Choroid plexus epithelial cell (primary cell): Measurements from ENCODE around the gene TCF4.

Experiments
- DNase-seq: peaks from one replicate; pipeline ENCODE4 v3.0.0-alpha.2; 2010; ENCODE audit warnings: low read depth
- H3K4me3 ChIP-seq: 2 replicates; pipeline ENCODE4 v1.5.1; 2011; ENCODE audit warnings: low read depth, mild to moderate bottlenecking, control low read depth, low read length, moderate library complexity
- TF ChIP-seq, protein P1 (sequence below): conservative IDR thresholded peaks from 2 replicates; pipeline ENCODE4 v1.5.1; 2011; ENCODE audit warnings: low read depth, mild to moderate bottlenecking, control low read depth, inconsistent platforms, low read length, moderate library complexity

The TCF4 gene

DNA sequence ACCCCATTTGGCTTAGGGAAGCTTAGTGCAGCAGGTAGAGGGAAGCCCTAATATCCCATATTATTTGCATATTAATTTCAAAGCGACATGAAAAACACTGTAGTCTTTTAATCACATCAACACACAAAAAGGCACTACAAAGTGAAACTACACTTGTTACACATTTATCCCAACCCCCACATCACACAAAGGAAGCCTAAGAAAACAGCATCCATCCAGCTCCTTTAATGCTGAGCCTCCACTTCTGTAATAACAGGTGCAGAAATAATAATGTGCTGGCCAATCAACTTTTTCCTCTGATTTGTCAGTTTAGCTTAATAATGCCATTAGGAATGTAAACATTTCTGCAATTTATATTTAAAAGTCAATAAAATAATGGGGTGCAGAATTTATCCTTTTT is 274.0 kb downstream of the TCF4 start:
- DNase-seq, result no peak
- TF ChIP-seq, protein P1, sequence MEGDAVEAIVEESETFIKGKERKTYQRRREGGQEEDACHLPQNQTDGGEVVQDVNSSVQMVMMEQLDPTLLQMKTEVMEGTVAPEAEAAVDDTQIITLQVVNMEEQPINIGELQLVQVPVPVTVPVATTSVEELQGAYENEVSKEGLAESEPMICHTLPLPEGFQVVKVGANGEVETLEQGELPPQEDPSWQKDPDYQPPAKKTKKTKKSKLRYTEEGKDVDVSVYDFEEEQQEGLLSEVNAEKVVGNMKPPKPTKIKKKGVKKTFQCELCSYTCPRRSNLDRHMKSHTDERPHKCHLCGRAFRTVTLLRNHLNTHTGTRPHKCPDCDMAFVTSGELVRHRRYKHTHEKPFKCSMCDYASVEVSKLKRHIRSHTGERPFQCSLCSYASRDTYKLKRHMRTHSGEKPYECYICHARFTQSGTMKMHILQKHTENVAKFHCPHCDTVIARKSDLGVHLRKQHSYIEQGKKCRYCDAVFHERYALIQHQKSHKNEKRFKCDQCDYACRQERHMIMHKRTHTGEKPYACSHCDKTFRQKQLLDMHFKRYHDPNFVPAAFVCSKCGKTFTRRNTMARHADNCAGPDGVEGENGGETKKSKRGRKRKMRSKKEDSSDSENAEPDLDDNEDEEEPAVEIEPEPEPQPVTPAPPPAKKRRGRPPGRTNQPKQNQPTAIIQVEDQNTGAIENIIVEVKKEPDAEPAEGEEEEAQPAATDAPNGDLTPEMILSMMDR, result no peak
- no peak overlapping the region for H3K4me3 ChIP-seq

DNA sequence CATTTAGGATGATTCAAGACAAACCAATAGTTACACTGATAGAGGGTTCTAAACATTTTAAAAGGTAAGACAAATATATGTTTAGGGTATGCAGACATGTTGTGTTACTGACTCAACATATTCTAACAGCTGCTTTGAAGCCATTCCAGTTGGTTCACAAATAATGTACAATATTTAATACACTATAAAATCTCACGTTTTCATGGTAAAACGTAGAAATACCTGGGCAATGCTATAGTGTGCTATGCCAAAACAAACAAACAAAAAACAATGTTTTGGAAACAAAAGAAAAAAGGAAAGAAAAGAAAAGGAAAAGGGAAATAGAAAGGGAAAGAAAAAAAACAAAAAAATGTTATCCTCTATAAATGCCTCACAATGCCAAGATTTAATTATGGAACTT is 277.1 kb downstream of the TCF4 start:
- no peak for DNase-seq
- H3K4me3 ChIP-seq, result no peak overlapping the region
- TF ChIP-seq, protein P1, result no peak

DNA sequence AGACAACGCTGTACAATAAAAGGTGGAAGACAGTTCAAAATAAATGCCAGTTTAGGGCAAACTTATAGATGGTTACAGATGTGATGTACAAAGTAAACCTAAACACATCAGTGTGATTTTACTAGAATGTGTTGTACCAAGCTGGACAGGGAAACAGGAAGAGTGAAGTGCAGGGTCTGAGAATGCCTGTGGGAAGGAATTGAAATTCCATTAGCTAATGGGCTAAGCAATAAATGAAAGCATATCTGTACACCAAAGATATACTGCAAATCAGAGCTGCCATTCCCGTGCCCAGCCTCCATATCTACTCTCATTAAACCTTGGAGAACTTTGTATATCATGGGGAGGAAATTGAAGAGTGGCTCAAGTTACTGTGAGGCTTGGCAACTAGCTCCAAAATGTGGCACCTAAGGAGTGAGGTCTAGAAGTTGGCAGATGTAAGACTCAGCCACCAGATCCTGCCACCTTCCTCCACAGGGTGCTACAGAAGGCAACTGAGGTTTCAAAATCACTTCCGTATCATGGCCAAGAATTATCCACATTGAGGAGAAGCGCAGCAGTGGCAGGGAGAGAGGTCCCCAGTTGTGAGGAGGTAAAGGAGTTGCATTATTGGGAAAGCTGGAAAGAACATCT is 277.8 kb downstream of the TCF4 start:
- H3K4me3 ChIP-seq, result no peak overlapping the region
- TF ChIP-seq, protein P1, result no peak
- DNase-seq, result no peak

DNA sequence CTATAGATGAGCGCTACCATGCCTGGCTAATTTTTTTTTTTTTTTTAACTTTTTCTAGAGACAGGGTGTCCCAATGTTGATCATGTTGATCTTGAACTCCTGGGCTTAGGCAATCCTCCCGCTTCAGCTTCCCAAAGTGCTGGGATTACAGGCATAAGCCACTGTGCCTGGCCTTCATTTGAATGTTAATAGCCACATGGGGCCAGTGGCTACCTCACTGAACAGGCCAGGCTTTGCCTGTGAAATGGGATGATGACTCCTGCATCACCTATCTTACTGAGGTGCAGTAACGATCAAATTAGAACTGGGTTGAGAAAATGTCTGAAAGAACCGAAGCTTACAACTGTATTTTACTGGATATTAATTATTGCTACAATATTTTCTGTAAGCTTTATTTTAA is 278.7 kb downstream of the TCF4 start:
- TF ChIP-seq, protein P1, result no peak
- no peak for DNase-seq
- no peak overlapping the region for H3K4me3 ChIP-seq

DNA sequence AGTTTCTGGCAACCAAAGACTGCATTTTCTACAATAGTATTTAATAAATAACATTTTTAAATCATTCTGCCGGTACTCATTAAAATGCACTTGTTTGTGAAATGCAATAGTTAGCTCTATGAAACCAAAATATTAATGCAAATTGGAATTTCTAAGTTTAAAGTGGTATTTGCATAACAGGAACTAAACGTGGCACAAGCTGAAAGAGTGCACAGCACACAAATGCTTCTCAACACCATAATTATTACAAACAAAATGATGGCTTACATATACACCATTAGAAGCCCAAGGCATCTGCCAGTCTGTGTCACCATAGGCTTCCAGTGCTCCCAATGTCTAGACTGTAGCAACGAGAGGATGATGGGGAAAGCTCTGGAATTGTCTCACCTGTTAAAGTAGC is 280.5 kb downstream of the TCF4 start:
- no peak overlapping the region for H3K4me3 ChIP-seq
- TF ChIP-seq, protein P1, result no peak
- DNase-seq, result no peak

DNA sequence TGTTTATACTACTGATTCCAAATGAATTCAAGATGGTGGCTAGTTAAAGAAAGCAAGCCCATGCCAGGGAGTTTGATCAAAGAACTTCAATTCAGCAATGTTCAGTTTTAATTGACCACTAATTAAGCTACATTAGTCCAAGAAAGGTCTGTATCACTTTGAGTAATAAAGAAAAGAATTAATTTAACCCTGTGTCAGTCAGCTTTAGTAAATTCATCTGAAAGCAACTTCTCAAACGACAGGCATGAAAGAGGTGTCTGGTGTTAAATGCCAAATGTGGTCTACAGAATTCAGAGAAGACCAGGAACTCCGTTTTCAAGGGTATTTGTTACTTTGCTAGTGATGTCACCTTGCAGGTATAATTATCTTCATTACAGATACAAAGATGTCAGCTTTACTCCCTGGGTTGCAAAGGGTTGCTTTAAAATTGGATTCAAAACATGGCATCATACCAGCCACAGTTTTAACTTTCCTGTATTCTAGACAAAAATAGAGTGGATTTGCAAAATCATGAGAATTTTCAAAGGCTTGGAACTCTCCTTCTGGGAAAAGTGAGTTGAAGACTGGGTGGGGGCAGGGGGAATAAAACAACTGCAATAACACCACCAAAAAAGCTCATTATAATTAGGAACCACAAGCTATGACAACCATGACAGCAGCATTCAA is 281.5 kb downstream of the TCF4 start:
- H3K4me3 ChIP-seq, result no peak overlapping the region
- no peak for DNase-seq
- TF ChIP-seq, protein P1, result no peak

DNA sequence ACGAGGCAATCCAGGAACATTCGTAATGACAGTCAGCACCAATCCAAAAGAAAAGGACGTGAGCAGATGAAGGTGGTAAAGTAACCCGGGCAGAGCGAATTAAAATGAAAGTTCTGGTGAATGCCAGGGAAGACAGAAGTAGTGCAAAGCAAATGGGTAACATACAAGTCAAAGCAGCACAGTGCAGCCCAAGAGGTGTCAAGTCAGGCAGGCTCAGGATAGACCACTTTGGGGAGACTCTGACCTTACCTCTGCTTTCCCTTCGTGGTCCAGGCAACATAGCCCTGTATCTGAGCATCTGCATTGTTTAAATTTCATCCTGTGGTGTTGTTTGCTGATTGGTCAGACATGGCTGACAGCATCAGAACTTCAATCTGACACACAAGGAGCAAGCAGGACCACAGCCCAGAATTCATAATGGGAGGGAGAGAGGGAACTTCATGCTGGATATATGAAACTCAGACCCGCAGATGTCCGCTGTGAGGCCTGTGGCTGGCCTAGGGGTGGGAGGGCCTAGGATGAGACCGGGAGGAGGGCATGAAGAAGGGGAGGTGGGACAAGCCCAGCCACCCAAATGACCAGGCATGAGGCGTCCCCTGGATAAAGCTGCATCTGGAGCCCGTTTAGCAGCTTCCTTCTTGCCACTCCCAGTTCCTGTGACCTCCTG is 285.7 kb downstream of the TCF4 start:
- peak overlapping the region; percentile 36 for H3K4me3 ChIP-seq
- no peak for DNase-seq
- TF ChIP-seq, protein P1, result no peak
